ENCODE results near the gene MYLK3. TPM values are rescaled to one million over a fixed set of nuclear protein-coding genes. Genes with fewer than 3 reads are reported as not detected.

MYLK3 gene
- total RNA-seq, 1 donor, result under 0.01 TPM

DNA sequence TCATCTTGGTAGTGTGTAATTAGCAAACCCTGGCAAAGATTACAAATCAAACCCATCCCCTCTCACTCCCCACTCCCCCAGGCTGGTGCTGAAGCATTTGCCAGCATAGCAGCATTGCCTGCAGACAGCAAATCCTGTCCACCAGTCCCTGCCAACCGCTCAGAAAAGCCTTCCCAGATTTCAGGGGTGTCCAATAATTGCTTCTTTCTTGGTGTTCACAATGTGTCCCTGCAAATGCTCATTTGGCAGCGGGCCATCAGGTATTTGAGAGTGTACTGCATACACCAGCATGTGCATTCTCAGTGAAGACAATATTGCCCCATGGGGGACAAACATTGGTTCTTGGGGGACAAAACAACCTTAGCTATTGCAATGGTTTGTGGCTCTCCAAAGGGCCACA lies 30.5 kb downstream of the MYLK3 start:
- Histone ChIP-seq H3K36me3 (ENCODE audit: insufficient read depth, low read length) (no peaks in the 10 kb centered on the region), H3K9me3 (ENCODE audit: low read depth, low read length) (no peaks in the 10 kb centered on the region), H4K20me1 (ENCODE audit: insufficient read depth, low read length) (no peaks in the 10 kb centered on the region), H2AFZ (ENCODE audit: low read length) (no peak overlapping the region), H3K79me2 (ENCODE audit: insufficient read depth, low read length) (no peaks in the 10 kb centered on the region), H3K4me1 (ENCODE audit: insufficient read depth, low read length) (no peaks in the 10 kb centered on the region), H3K27me3 (ENCODE audit: insufficient read depth, low read length) (peaks cover 3% of the 10 kb centered on the region), H3K4me3 (ENCODE audit: insufficient read depth, low read length) (no peak overlapping the region), H3K27ac (ENCODE audit: low read depth, low read length) (no peak overlapping the region), H3K4me2 (ENCODE audit: insufficient read depth, low read length) (no peak overlapping the region)
- DNase-seq (ENCODE audit: insufficient read length, low spot score, missing footprints), result no peak
- TF ChIP-seq CTCF (IDR thresholded peaks at IDR 0.05; ENCODE audit: extremely low read depth, low read depth, low read length), result no peak

GRCh38 chr16:46715769-46716305 lies 32.3 kb downstream of the MYLK3 start:
- no peaks in the 10 kb centered on the region for H3K79me2 ChIP-seq (ENCODE audit: insufficient read depth, low read length)
- H3K36me3 ChIP-seq (ENCODE audit: insufficient read depth, low read length), result no peaks in the 10 kb centered on the region
- H3K4me2 ChIP-seq (ENCODE audit: insufficient read depth, low read length), result no peak overlapping the region
- H2AFZ ChIP-seq (ENCODE audit: low read length), result no peak overlapping the region
- DNase-seq (ENCODE audit: insufficient read length, low spot score, missing footprints), result peak; percentile 62
- no peaks in the 10 kb centered on the region for H4K20me1 ChIP-seq (ENCODE audit: insufficient read depth, low read length)
- no peaks in the 10 kb centered on the region for H3K4me1 ChIP-seq (ENCODE audit: insufficient read depth, low read length)
- no peak for TF ChIP-seq CTCF (IDR thresholded peaks at IDR 0.05; ENCODE audit: extremely low read depth, low read depth, low read length)
- H3K4me3 ChIP-seq (ENCODE audit: insufficient read depth, low read length), result no peak overlapping the region
- no peaks in the 10 kb centered on the region for H3K9me3 ChIP-seq (ENCODE audit: low read depth, low read length)
- no peak overlapping the region for H3K27ac ChIP-seq (ENCODE audit: low read depth, low read length)
- peaks cover 3% of the 10 kb centered on the region for H3K27me3 ChIP-seq (ENCODE audit: insufficient read depth, low read length)

DNA sequence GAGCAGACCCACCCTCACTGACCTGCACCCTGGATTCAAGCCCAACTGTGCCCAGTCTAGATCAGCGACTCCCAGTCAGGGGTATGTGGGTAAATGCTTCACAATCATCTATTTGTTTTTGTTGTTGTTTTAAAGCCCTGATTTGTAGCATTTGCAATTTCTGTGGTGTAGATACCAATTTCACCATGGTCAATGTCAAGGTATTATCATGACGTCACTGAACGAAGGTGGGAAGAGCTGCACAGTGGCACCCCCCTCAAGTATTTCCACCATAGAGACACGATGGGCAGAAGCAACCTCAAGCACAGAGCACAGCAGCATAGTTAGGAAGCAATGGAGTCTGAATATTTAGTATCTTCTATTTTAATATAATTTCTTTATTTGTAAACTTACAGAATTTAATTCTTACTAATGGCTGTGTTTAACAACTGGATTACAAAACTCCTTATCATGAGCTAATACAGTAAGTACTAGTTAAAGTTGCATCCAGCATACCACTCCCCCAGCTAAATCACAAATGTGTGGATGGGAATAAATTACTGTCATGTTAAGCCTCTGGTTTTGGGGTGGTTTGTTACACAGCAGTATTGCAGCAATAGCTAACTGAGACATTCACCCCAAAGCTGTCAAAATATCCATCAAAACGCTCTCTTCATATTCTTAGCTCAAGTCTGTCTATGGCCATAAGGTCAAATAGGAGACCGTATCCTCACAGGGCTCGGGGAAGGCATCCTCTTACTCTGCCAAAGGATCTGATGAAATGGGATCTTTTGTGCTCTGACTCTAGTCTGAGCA lies 33.1 kb downstream of the MYLK3 start:
- H3K9me3 ChIP-seq (ENCODE audit: low read depth, low read length), result no peaks in the 10 kb centered on the region
- H3K4me1 ChIP-seq (ENCODE audit: insufficient read depth, low read length), result no peaks in the 10 kb centered on the region
- peak; percentile 32 for DNase-seq (ENCODE audit: insufficient read length, low spot score, missing footprints)
- TF ChIP-seq CTCF (IDR thresholded peaks at IDR 0.05; ENCODE audit: extremely low read depth, low read depth, low read length), result no peak
- H3K4me2 ChIP-seq (ENCODE audit: insufficient read depth, low read length), result no peak overlapping the region
- H3K4me3 ChIP-seq (ENCODE audit: insufficient read depth, low read length), result no peak overlapping the region
- H3K36me3 ChIP-seq (ENCODE audit: insufficient read depth, low read length), result no peaks in the 10 kb centered on the region
- H3K27ac ChIP-seq (ENCODE audit: low read depth, low read length), result no peak overlapping the region
- no peaks in the 10 kb centered on the region for H3K79me2 ChIP-seq (ENCODE audit: insufficient read depth, low read length)
- no peaks in the 10 kb centered on the region for H4K20me1 ChIP-seq (ENCODE audit: insufficient read depth, low read length)
- no peak overlapping the region for H2AFZ ChIP-seq (ENCODE audit: low read length)
- peaks cover 3% of the 10 kb centered on the region for H3K27me3 ChIP-seq (ENCODE audit: insufficient read depth, low read length)

GRCh38 chr16:46713634-46714033 lies 34.5 kb downstream of the MYLK3 start:
- H3K4me1 ChIP-seq (ENCODE audit: insufficient read depth, low read length), result no peaks in the 10 kb centered on the region
- no peaks in the 10 kb centered on the region for H3K9me3 ChIP-seq (ENCODE audit: low read depth, low read length)
- H3K79me2 ChIP-seq (ENCODE audit: insufficient read depth, low read length), result no peaks in the 10 kb centered on the region
- peaks cover 3% of the 10 kb centered on the region for H3K27me3 ChIP-seq (ENCODE audit: insufficient read depth, low read length)
- no peak for DNase-seq (ENCODE audit: insufficient read length, low spot score, missing footprints)
- H4K20me1 ChIP-seq (ENCODE audit: insufficient read depth, low read length), result no peaks in the 10 kb centered on the region
- no peaks in the 10 kb centered on the region for H3K36me3 ChIP-seq (ENCODE audit: insufficient read depth, low read length)
- no peak overlapping the region for H3K27ac ChIP-seq (ENCODE audit: low read depth, low read length)
- no peak overlapping the region for H3K4me3 ChIP-seq (ENCODE audit: insufficient read depth, low read length)
- no peak overlapping the region for H3K4me2 ChIP-seq (ENCODE audit: insufficient read depth, low read length)
- no peak for TF ChIP-seq CTCF (IDR thresholded peaks at IDR 0.05; ENCODE audit: extremely low read depth, low read depth, low read length)
- no peak overlapping the region for H2AFZ ChIP-seq (ENCODE audit: low read length)
